IPS-NIHi11 (cell line): ENCODE results near the gene MED13L.
"Not testable (repeated sequence)": the region's sequence is repeated elsewhere in the genome, so short reads cannot be mapped to it uniquely, and the experiment has no call there.

ENCODE experiments used
- DNase-seq: peaks from one replicate; pipeline ENCODE4 v3.0.0; 2012; ENCODE audit warnings: mixed read lengths, low spot score

The MED13L gene

GRCh38 chr12:116152268-116152667 lies 125.2 kb downstream of the MED13L start:
- DNase-seq: no peak

GRCh38 chr12:116150452-116150851 lies 127.0 kb downstream of the MED13L start:
- DNase-seq: no peak

GRCh38 chr12:116150001-116150400 lies 127.5 kb downstream of the MED13L start:
- DNase-seq: no peak

GRCh38 chr12:116148844-116149243 lies 128.6 kb downstream of the MED13L start:
- no peak for DNase-seq

- DNase-seq: no peak
Observed at GRCh38 chr12:116146386-116146785, 131.1 kb downstream of the MED13L start.

- DNase-seq: no peak
Observed at GRCh38 chr12:116145451-116145850, 132.0 kb downstream of the MED13L start.

GRCh38 chr12:116144384-116144783 lies 133.1 kb downstream of the MED13L start:
- DNase-seq: no peak

GRCh38 chr12:116143909-116144308 lies 133.6 kb downstream of the MED13L start:
- no peak for DNase-seq

- DNase-seq: no peak
Observed at GRCh38 chr12:116142936-116143898, 134.3 kb downstream of the MED13L start.

GRCh38 chr12:116141833-116142162 lies 135.7 kb downstream of the MED13L start:
- no peak for DNase-seq

GRCh38 chr12:116141110-116141832 lies 136.2 kb downstream of the MED13L start:
- DNase-seq: no peak

GRCh38 chr12:116140529-116140928 lies 137.0 kb downstream of the MED13L start:
- DNase-seq: no peak

GRCh38 chr12:116138781-116139180 lies 138.7 kb downstream of the MED13L start:
- DNase-seq: no peak

GRCh38 chr12:116138364-116138763 lies 139.1 kb downstream of the MED13L start:
- DNase-seq: no peak

- no peak for DNase-seq
Observed at GRCh38 chr12:116137318-116137717, 140.2 kb downstream of the MED13L start.

- DNase-seq: no peak
Observed at GRCh38 chr12:116136340-116136739, 141.2 kb downstream of the MED13L start.

GRCh38 chr12:116135209-116135930 lies 142.1 kb downstream of the MED13L start:
- no peak for DNase-seq

- no peak for DNase-seq
Observed at GRCh38 chr12:116133636-116134214, 143.8 kb downstream of the MED13L start.

GRCh38 chr12:116133149-116133548 lies 144.3 kb downstream of the MED13L start:
- DNase-seq: no peak

GRCh38 chr12:116131987-116132386 lies 145.5 kb downstream of the MED13L start:
- not testable (repeated sequence) for DNase-seq

GRCh38 chr12:116131176-116131575 lies 146.3 kb downstream of the MED13L start:
- no peak for DNase-seq

- DNase-seq: no peak
Observed at GRCh38 chr12:116130431-116130830, 147.1 kb downstream of the MED13L start.
